ENCODE data around the gene MCU. TPM values are rescaled to one million over a fixed set of nuclear protein-coding genes. Genes with fewer than 3 reads are reported as not detected.

Gene MCU
- total and polyA plus RNA-seq, 2 of the 8 experiments (the other 6 are each of a cell fraction or from before 2014, with no cell fraction given), result 51.6 to 62.2 TPM

DNA sequence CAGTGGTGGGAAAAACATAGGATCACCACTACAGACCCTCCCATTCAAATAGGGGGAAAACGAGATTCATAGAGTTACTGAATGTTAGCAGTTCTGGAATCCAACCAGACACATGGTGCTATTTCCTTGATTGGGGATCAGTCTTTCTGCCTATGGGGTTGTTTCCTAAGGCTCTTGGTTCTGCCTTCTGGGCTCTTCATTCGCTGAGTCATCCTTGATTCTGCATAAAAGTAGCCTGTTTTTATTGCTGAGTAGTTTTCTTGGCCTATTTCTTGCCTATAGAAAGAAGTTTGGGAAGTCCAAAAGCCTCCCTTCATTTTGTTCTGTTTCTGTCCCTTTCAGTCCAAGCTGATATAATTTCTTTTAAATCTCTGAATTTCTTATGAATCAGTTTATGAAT lies 102.3 kb downstream of the MCU start:
- H3K14ac ChIP-seq (ENCODE audit: insufficient read length), result no peak overlapping the region
- no peak overlapping the region for H4K91ac ChIP-seq (replicated peaks; ENCODE audit: insufficient read length, low read length)
- TF ChIP-seq TEAD4 (IDR thresholded peaks at IDR 0.05; ENCODE audit: low read depth, low read length), result no peak
- TF ChIP-seq MAFK (IDR thresholded peaks at IDR 0.05; ENCODE audit: low read depth, low read length), result peak; percentile 65
- TF ChIP-seq BACH1 (IDR thresholded peaks at IDR 0.05; ENCODE audit: low read length), result peak; percentile 95
- TF ChIP-seq SIN3A (conservative IDR thresholded peaks at IDR 0.05 in 1 of 2, IDR thresholded peaks at IDR 0.05 in 1 of 2; ENCODE audit: low read depth in 1 of 2, low read length in 2 of 2), result no peak
- TF ChIP-seq KDM1A (IDR thresholded peaks at IDR 0.05; ENCODE audit: borderline replicate concordance, low read length), result no peak
- H2BK15ac ChIP-seq (ENCODE audit: low read length), result no peak overlapping the region
- no peak for DNase-seq (ENCODE audit: low read depth in 1 of 2, low spot score in 2 of 2)
- H3K9ac ChIP-seq (replicated peaks in 1 of 4; ENCODE audit: extremely low read depth in 1 of 4, low read depth in 3 of 4, low read length in 3 of 4), result no peak overlapping the region
- H2BK20ac ChIP-seq (ENCODE audit: low read length), result peak overlapping the region; percentile 76; the same call in 1 of the 2 replicates
- H3K56ac ChIP-seq (replicated peaks; ENCODE audit: insufficient read length, low read depth, low read length), result no peak overlapping the region
- 45% methylated on average over 2 of the region's 2 CpGs; no CpG with 5 or more reads in 1 of the 2 experiments for WGBS, 2 experiments (ENCODE audit: extremely low coverage in 1 of 2, insufficient coverage in 1 of 2, insufficient read length in 1 of 2, insufficient replicate concordance in 2 of 2, low coverage in 1 of 2, low lambda C conversion rate in 2 of 2, missing lambda C conversion rate in 1 of 2)
- no peak overlapping the region for H4K8ac ChIP-seq (ENCODE audit: extremely low read depth, insufficient read depth, low read length)
- no peaks in the 10 kb centered on the region for H3K27me3 ChIP-seq (replicated peaks in 1 of 4; ENCODE audit: control insufficient read depth in 3 of 4, extremely low read depth in 1 of 4, insufficient read depth in 3 of 4, low read length in 3 of 4)
- H3K9me3 ChIP-seq (ENCODE audit: insufficient read depth in 2 of 2, low read depth in 1 of 2, low read length in 1 of 2), result no peaks in the 10 kb centered on the region
- no peak overlapping the region for H3K23ac ChIP-seq (ENCODE audit: insufficient read length)
- H4K20me1 ChIP-seq (replicated peaks in 1 of 2; ENCODE audit: control insufficient read depth in 1 of 2, insufficient read depth in 2 of 2, low read length in 2 of 2), result no peaks in the 10 kb centered on the region
- peak overlapping the region; percentile 18 for H4K5ac ChIP-seq (ENCODE audit: insufficient read length, low read depth, low read length)
- peak overlapping the region; percentile 89 for H2BK12ac ChIP-seq (ENCODE audit: low read depth, low read length)
- ChIA-PET POLR2A (ENCODE audit: partially characterized antibody) (interaction anchor here (0.9 to 1.0 kb wide), 2 partner anchors 10 to 11 kb away, joined by 3 to 4 read pairs; no protein-coding TSS in a partner anchor), CTCF (ENCODE audit: partially characterized antibody) (interaction anchor here (0.5 to 0.8 kb wide), 2 partner anchors 10 to 32 kb away, joined by 3 read pairs; no protein-coding TSS in a partner anchor)
- H2BK5ac ChIP-seq (ENCODE audit: low read depth, low read length), result no peak overlapping the region; the same call in 1 of the 2 replicates
- H3K4me2 ChIP-seq (ENCODE audit: insufficient read depth in 1 of 2, low read depth in 2 of 2, low read length in 2 of 2), result peak overlapping the region; percentile 27 to 52; a peak in 3 of 4 replicates
- peak; percentile 42 for FAIRE-seq
- H3K4me1 ChIP-seq (replicated peaks in 1 of 4; ENCODE audit: control insufficient read depth in 3 of 4, insufficient read depth in 4 of 4, low read length in 3 of 4), result peaks cover 4 to 22% (median 14%) of the 10 kb centered on the region in 4 experiments; a peak in 5 of 7 replicates
- H3K4me3 ChIP-seq (ENCODE audit: extremely low read depth in 1 of 4, insufficient read depth in 2 of 4, low read depth in 3 of 4, low read length in 4 of 4), result no peak overlapping the region
- no peak overlapping the region for H3K18ac ChIP-seq (ENCODE audit: extremely low read depth, low read length)
- H3K79me2 ChIP-seq (ENCODE audit: control insufficient read depth in 1 of 2, insufficient read depth in 2 of 2, low read length in 2 of 2), result peaks cover 0 to 42% of the 10 kb centered on the region in 2 experiments; a peak in 2 of 4 replicates
- H3K36me3 ChIP-seq (ENCODE audit: control insufficient read depth in 2 of 4, insufficient read depth in 4 of 4, low read length in 3 of 4), result no peaks in the 10 kb centered on the region; a peak in 1 of 8 replicates
- H3K79me1 ChIP-seq (ENCODE audit: low read depth, low read length), result no peaks in the 10 kb centered on the region
- no peak overlapping the region for H3K4ac ChIP-seq (replicated peaks; ENCODE audit: insufficient read length, low read depth, low read length)
- H3K27ac ChIP-seq (ENCODE audit: low read depth, low read length), result peak overlapping the region; percentile 17; the same call in 1 of the 2 replicates
- H3K23me2 ChIP-seq (ENCODE audit: low read depth, low read length), result no peaks in the 10 kb centered on the region
- H2AK5ac ChIP-seq (ENCODE audit: low read depth, low read length), result no peak overlapping the region
- H2AFZ ChIP-seq (ENCODE audit: low read length), result no peak overlapping the region
- peak overlapping the region; percentile 38 for H2BK120ac ChIP-seq (replicated peaks; ENCODE audit: low read depth, low read length)
